Measurements from ENCODE around the gene SLC22A4.

DNA sequence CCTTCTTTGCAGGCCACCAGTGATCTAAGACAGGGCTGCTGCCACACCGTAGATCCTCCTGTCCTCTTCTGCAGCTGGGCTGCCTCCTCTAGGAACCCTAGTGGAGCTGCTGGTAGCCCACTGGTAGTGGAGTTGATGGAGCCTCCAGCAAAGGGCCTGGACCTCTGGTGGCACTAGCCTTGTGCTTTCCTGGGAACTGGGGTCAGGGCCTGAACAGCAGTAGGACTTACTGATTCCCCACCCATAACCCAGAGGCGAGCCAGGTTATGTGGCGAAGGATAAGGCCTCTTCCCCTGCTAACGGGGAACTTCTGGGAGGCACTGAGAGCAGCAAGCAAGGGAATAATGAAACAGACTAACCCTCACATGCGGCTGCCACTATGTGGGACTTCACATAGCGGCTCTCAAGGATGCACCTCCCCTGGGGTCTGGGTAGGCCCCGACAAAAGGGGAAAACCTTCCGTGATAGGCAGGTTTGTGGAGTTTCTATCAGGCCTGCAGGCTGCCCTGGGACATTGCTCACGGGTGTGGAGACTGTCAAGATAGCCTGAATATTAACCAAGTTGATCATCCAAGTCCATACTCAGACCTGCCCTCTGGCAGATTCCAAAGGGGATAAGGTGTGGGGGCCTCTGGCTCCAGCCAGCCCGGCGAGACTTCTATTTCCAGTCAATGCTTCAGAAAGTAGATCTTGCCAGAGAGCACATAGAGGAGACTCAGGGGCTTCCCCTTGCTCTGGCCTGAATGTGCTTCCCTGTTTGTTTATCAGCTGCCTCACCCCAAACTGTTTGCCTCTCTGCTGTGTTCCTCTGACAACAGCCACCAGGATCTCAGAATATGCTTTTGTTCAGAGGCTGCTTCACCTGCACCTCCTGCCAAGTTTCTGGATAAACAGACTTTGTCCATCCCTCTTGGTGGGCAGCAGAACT lies 7.4 kb downstream of the SLC22A4 start:
- TF ChIP-seq CTCF (IDR thresholded peaks at IDR 0.05; ENCODE audit: low read length): no peak
- no peak for TF ChIP-seq EZH2 (optimal IDR thresholded peaks at IDR 0.05; ENCODE audit: low read depth, low read length)
- no peak for TF ChIP-seq EZH2phosphoT487 (IDR thresholded peaks at IDR 0.05; ENCODE audit: low read length)

Data from MM.1S (cell line).